HG03060 (cell line): Measurements from ENCODE around the gene DNMT3A.
A peak's percentile ranks its signal among the peaks of the same experiment; 100 is the strongest.

ENCODE experiments used
- ATAC-seq: cut with Tn5 transposase; IDR thresholded peaks from one replicate; pipeline ENCODE4 v1.9.1; 2021; ENCODE audit warnings: low read depth, moderate number of reproducible peaks; ENCODE audit not compliant: unreplicated experiment

DNMT3A gene

DNA sequence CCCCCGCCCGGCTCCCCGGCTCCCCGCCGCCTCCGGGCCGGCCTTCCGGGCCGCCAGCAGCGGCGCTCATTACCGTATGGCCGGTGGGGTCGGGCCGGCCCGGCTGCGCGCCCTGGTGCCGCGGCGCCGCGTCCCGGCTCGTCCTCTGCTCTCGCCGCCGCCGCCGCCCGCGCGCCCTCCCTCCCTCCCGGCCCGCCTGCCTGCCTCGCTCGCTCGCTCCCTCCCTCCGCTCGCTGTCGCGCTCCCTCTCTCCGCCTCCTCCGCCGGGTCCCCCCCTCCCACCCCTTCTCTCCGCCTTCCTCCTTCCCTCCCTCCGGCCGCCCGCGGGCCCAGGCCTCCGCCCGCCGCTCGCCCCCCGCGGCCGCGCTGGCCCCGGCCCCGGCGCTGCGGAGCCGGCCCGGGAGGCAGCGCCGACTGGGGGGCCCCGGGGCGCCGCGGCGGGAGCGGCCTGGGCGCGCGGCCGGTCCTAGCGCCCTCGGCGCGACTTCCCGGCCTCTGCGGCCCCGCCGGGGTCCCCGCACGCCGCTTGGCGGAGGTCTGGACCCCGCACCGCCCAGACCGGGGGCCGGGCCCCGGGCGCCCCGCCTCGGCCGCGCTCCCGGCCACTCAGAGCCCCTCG lies at the start of gene DNMT3A:
TSS of gene DNMT3A (minus strand) at position 173 of the 619 bp plus-strand sequence. CDS start 27,941 bp downstream, outside the sequence.
- ATAC-seq, result no peak

- ATAC-seq, result no peak
These were observed 47.4 kb upstream of the DNMT3A start for GRCh38 chr2:25389161-25389560.

DNA sequence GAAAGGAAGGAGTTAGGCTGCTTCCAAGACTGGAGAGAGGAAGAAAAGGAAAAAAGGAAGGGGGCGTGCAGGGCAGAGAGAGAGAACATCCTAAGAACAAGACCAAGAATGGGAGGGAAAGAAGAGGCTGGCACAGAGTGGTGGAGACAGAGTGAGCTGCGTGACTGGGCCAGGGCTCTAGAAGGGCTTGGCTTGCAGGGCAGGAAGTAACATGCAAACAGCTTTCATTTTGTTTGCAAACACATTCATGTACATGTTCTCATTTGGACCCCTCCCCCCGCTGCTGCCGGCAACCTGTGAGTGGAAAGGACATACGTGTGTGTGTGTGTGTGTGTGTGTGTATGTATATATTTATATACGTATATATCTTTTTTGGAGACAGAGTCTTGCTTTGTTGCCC lies 46.8 kb upstream of the DNMT3A start:
- ATAC-seq, result no peak

GRCh38 chr2:25387876-25388449 lies 46.2 kb upstream of the DNMT3A start:
- no peak for ATAC-seq

DNA sequence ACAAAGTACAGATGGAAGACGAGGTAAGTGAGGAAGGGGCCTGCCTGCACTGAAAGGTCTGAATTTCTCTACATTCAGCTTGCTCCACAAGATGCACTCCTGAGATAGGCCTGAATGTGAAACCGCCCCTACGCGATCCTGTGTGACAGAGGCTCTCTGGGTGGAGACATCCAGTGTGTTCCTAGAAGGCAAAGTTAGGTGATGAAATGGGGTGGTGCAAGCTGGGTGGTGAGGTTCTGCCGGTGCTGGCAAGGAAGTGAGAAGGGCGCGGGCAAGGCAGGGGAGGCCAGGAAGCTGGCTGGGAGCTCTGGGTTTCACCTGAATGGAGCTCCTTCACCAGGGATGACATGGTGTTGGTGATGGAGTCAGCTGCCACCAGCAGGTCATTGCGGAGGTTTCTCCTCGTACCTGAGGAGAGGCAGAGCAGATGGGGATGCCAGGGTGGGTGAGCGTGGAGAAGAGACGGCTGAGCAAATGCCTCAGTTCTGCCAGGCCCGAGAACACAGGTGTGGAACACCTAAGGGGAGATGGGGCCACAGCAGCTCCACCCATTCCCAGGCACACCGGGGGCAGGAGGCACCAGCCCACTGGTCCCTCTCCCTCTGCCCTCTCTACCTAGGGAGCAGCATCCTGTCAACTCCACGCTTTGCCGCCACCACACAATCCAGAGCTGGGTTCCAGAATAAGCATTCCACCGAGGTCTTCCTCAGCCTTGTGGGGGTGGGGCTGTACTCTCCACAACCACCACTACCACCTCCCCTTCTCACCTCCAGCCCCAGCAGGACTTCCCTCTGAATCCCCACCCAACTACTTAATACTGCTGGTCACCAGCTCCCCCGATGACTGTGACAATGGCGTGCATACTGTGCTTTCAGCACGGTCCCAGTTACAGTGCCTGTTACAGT lies 45.5 kb upstream of the DNMT3A start:
- no peak for ATAC-seq

DNA sequence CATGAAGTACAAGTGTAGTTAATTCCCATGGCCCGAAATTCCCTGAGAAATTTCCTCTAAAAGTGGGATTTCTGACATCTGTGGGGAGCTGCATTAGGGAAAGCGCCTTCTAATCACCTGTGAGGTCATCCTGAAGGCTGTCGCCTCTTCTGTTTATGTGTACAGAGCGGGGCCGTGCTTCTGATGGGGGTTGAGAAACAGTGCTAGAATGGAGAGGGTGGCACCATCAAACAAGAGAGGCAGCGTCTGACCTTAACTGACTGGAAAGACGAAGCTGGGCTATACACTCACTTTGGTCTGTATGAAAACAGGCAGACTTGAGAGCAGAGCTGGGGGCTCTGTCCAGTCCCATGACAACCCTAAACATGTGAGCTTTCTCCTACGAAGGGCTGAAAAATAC lies 44.2 kb upstream of the DNMT3A start:
- no peak for ATAC-seq

DNA sequence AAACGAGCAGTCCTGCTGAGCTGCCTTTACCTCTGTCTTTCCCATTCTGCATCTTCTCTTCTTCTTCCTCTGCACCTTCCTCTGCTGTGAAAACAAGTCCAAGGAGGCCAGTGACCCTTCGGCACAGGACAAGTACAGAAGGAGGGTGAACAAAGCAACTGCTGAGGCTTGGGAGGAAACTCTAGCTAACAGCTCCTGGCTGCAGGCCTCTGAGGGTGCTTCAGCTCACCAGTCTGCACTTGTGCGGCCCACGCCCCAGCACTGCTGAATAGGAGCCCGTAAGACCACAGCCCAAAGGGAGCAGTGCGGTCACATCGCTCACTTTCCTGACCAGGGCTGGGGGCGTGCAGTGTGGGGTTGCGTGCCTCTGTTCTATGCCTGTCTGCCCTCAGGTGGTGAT lies 42.1 kb upstream of the DNMT3A start:
- no peak for ATAC-seq

- ATAC-seq, result no peak
These were observed 39.8 kb upstream of the DNMT3A start for GRCh38 chr2:25381502-25381901.

DNA sequence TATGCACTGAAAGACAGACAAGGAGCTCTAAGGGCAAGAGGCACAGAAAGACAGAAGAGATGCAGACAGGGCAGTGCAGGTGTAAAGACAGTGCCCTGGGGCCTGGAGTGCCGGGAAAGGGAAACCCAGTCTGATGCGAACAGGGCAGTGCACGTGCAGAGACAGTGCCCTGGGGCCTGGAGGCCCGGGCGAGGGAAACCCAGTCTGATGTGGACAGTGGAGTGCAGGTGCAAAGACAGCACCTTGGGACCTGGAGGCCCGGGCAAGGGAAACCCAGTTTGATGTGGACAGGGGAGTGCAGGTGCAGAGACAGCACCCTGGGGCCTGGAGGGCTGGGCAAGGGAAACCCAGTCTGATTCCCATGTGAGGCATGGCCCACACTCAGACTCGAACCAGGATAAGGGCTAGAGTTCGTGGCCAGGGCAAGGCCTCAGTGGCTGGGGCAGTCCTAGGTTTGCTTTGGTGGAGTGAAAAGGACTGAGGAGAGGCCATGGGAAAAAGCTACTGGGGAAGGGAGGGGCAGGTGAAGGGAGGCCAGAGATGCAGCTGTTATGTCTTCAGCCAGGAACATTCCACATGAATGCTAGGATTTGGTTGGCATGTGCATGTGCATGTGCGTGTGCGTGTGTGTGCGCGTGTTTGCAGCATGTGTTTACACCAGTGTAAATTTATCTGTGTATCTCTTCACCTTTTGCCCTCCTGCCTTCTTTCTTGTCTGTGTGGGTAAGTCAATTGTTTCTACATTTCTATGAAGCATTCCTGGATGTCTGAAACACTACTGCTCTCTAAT lies 39.1 kb upstream of the DNMT3A start:
- no peak for ATAC-seq

DNA sequence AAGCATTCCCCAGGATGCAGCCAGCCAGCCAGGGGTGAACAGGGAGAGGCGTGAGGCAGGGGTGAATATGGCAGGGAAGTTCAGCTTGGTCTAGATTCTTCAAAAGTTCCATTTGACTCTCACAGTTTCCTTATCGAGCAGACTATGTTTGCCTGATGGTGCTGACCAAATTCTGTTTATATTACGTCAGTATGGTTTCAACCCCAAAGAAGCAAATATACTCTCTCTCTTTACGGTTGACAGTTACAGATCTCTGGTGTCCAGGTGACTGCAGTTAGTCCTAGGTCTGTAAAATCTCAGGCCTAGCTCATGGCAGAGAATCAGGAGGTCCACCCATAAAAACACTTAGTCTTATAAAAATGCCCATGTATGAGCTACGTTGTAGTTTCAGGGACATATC lies 38.3 kb upstream of the DNMT3A start:
- ATAC-seq, result no peak

- ATAC-seq, result no peak
These were observed 37.8 kb upstream of the DNMT3A start for GRCh38 chr2:25379535-25379934.

GRCh38 chr2:25378731-25379490 lies 37.2 kb upstream of the DNMT3A start:
- ATAC-seq, result no peak

- ATAC-seq, result no peak
These were observed 36.2 kb upstream of the DNMT3A start for GRCh38 chr2:25377822-25378421.

DNA sequence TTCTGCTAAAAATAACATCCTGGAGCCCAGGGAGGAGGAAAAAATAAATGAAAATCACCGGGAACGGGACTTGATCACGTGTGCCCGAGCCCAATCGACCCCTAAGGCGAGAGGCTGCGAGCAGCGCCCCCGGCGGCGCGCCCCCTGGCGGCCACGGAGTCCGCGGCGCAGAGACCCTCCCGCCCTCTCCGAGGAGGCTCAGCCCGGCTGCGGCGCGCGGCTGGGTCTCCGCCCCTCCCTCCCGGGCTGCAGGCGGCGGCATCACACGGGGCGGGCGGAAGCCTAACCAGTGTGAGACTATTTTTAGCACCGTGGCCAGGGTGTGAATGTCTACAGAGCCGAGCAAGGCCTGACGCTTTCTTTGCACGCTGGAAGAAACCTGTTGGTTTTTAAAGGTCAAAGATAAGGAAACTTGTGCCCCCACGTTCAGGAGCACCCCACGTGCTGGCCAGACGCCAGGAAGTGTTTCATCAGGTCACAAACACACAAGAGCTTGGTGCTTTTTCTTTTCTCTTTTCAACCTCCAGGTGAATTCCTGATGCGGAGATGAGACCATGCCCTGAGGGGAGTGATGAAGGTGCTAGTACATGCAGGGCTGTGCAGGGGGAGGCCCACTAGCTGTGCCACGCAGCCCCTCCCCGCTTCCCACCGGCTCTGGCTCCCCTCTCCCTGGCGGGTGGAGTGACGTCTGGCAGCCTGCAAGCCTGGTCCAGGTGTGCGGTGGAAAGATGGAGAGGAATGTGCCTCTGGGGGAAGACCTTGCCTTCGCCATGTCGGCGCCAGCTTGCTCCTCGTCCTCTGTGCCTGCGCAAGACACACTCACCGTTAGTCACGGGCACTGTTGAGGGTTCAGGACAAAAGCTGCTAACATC lies 35.3 kb upstream of the DNMT3A start:
- ATAC-seq, result peak; percentile 93

DNA sequence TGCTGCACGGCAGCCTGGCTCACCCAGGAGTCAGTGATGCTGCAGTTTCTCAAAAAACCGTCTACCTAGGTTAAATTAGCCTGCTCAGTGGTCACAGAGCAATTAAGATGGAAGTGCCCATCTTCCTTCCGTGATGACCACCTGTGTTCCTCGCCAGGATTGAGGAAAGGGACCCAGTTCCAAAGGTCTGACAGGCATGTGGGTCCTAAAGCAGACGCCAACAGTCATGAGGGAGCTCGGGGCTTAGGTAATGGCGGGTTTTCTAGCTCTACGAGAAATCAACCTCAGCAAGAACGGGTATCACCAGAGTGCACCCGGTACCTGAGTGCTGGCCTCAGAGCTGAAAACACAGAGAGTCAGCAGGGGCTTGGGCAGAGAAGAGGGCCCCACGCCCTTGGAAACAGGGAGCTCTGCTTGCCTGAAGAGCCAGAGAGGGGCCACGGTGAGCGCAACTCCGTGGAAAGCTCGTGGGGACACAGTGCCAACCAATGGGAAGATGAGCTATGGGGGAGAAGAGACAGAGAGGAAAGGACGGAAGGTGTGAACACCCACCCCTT lies 34.3 kb upstream of the DNMT3A start:
- no peak for ATAC-seq

GRCh38 chr2:25375371-25375988 lies 33.8 kb upstream of the DNMT3A start:
- ATAC-seq, result no peak

GRCh38 chr2:25374827-25375226 lies 33.1 kb upstream of the DNMT3A start:
- ATAC-seq, result no peak

GRCh38 chr2:25374411-25374810 lies 32.7 kb upstream of the DNMT3A start:
- ATAC-seq, result no peak
